ENCODE data around the gene TBL3.

- TF ChIP-seq TAF1 (IDR thresholded peaks at IDR 0.05; ENCODE audit: borderline replicate concordance, insufficient read depth, low read length) (no peak), POLR2AphosphoS5 (IDR thresholded peaks at IDR 0.05; ENCODE audit: low read depth, low read length) (no peak)
Observed at GRCh38 chr16:1933097-1933661, 38.7 kb upstream of the TBL3 start.
